Fibroblast of the aortic adventitia (primary cell): Measurements from ENCODE around the gene SFXN5. TPM values are rescaled to one million over a fixed set of nuclear protein-coding genes. Genes with fewer than 3 reads are reported as not detected.

Source experiments
- DNase-seq: peaks from one replicate; pipeline ENCODE4 v3.0.0-alpha.2; 2010; ENCODE audit warnings: low read depth
- H3K4me3 ChIP-seq: 2 replicates; pipeline ENCODE4 v1.5.1; 2011; ENCODE audit warnings: low read depth, mild to moderate bottlenecking, control low read depth, low read length, moderate library complexity
- CTCF ChIP-seq: IDR thresholded peaks from 2 replicates; pipeline ENCODE4 v1.5.1; 2011; ENCODE audit warnings: mild to moderate bottlenecking, low read length, control low read depth, inconsistent platforms; ENCODE audit not compliant: insufficient read depth
- total RNA-seq: library from RNA; depleted of rRNA; stranded (reverse); fragments of >200 nt; gene quantifications from 2 replicates; pipeline ENCODE4 v1.2.3, GENCODE V29; 2012; ENCODE audit warnings: low replicate concordance

The SFXN5 gene
- total RNA-seq, 1 donor: 19.0 TPM

GRCh38 chr2:73106791-73107190 is 35.3 kb upstream of the SFXN5 start:
- H3K4me3 ChIP-seq: no peak overlapping the region
- no peak for TF ChIP-seq CTCF

GRCh38 chr2:73105511-73105971 is 34.0 kb upstream of the SFXN5 start:
- no peak for DNase-seq
- TF ChIP-seq CTCF: no peak
- no peak overlapping the region for H3K4me3 ChIP-seq

More at GRCh38 chr2:73106791-73107190, 35.3 kb upstream of the SFXN5 start:
- DNase-seq: no peak

- no peak for TF ChIP-seq CTCF
- DNase-seq: no peak
- no peak overlapping the region for H3K4me3 ChIP-seq
Observed at GRCh38 chr2:73104933-73105332, 33.4 kb upstream of the SFXN5 start.

- no peak overlapping the region for H3K4me3 ChIP-seq
- peak; percentile 16 for DNase-seq
- no peak for TF ChIP-seq CTCF
Observed at GRCh38 chr2:73103018-73103542, 31.6 kb upstream of the SFXN5 start.

GRCh38 chr2:73101626-73102256 is 30.2 kb upstream of the SFXN5 start:
- no peak for TF ChIP-seq CTCF
- H3K4me3 ChIP-seq: no peak overlapping the region
- no peak for DNase-seq

GRCh38 chr2:73100956-73101355 is 29.4 kb upstream of the SFXN5 start:
- no peak for DNase-seq
- TF ChIP-seq CTCF: no peak
- no peak overlapping the region for H3K4me3 ChIP-seq
